Measurements from ENCODE around the gene TBX2.

Gene TBX2

DNA sequence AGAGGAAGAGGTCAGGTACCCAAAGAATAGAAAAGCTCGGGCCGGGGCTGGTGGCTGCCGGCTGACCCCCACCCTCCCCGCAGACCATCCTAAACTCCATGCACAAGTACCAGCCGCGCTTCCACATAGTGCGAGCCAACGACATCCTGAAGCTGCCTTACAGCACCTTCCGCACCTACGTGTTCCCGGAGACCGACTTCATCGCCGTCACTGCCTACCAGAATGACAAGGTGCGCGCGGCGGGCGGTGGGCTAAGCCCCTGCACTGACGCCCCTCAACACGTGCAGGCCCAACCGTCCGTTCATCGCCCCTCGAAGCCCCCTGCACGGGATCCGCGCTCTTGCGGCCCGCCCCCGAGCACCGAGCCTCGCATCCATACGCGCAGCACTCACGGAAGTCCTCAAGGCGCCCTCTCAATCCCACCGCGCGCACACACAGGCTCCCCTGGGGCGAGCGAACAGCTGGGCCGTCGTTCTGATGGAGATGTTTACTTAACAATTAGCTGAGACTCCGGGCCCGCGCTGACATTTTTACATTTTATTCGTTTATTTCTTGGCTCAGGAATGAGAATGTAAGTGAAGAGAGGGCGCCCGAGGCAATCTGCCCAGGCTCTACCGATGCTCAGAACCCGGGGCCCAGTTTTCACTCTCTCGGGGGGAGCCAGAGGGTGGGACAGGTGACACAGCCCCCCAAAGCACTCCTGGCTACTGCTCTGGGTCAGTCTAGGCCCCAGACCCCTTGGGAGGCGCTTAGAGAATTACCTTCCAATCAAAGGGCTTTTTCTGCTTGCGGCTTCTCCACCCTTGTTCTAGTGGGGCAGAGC is 3.5 kb downstream of the TBX2 start:
- Histone ChIP-seq H3K27ac (peak overlapping the region; percentile 98), H3K9me3 (no peaks in the 10 kb centered on the region), H3K4me3 (peak overlapping the region; percentile 77 to 86), H3K27me3 (peaks cover 0 to 2% of the 10 kb centered on the region in 2 donors), H3K4me1 (peaks cover 0 to 64% (median 51%) of the 10 kb centered on the region in 4 donors), H3K36me3 (peaks cover 25 to 50% (median 37%) of the 10 kb centered on the region in 3 donors)
- peak in 1 of 2 donors; percentile 79 for DNase-seq
- intact Hi-C loops (cut with DNase I; ENCODE audit: low total_unique reads), result loop anchor here (5.0 kb wide), 1 partner anchor 501 kb away; no protein-coding TSS in a partner anchor
- TF ChIP-seq, protein P1, sequence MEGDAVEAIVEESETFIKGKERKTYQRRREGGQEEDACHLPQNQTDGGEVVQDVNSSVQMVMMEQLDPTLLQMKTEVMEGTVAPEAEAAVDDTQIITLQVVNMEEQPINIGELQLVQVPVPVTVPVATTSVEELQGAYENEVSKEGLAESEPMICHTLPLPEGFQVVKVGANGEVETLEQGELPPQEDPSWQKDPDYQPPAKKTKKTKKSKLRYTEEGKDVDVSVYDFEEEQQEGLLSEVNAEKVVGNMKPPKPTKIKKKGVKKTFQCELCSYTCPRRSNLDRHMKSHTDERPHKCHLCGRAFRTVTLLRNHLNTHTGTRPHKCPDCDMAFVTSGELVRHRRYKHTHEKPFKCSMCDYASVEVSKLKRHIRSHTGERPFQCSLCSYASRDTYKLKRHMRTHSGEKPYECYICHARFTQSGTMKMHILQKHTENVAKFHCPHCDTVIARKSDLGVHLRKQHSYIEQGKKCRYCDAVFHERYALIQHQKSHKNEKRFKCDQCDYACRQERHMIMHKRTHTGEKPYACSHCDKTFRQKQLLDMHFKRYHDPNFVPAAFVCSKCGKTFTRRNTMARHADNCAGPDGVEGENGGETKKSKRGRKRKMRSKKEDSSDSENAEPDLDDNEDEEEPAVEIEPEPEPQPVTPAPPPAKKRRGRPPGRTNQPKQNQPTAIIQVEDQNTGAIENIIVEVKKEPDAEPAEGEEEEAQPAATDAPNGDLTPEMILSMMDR (IDR thresholded peaks at IDR 0.05), result no peak

GRCh38 chr17:61403801-61404662 is 4.4 kb downstream of the TBX2 start:
- Histone ChIP-seq H3K4me1 (peaks cover 0 to 72% (median 55%) of the 10 kb centered on the region in 4 donors), H3K9me3 (no peaks in the 10 kb centered on the region), H3K27ac (peak overlapping the region; percentile 98), H3K27me3 (peaks cover 0 to 2% of the 10 kb centered on the region in 2 donors), H3K36me3 (peaks cover 28 to 53% (median 44%) of the 10 kb centered on the region in 3 donors), H3K4me3 (peak overlapping the region; percentile 77 to 86)
- DNase-seq, result peak in 1 of 2 donors; percentile 71
- TF ChIP-seq, protein P1 (IDR thresholded peaks at IDR 0.05), result no peak
- intact Hi-C loops (cut with DNase I; ENCODE audit: low total_unique reads), result loop anchor here (5.0 kb wide), 1 partner anchor 502 kb away; no protein-coding TSS in a partner anchor

GRCh38 chr17:61404663-61404912 is 4.9 kb downstream of the TBX2 start:
- Histone ChIP-seq H3K9me3 (no peaks in the 10 kb centered on the region), H3K4me1 (peaks cover 0 to 75% (median 56%) of the 10 kb centered on the region in 4 donors), H3K4me3 (peak overlapping the region; percentile 77 to 86), H3K27me3 (peaks cover 0 to 2% of the 10 kb centered on the region in 2 donors), H3K27ac (peak overlapping the region; percentile 98), H3K36me3 (peaks cover 28 to 53% (median 44%) of the 10 kb centered on the region in 3 donors)
- TF ChIP-seq, protein P1 (IDR thresholded peaks at IDR 0.05), result no peak
- intact Hi-C loops (cut with DNase I; ENCODE audit: low total_unique reads), result loop anchor here (5.0 kb wide), 1 partner anchor 502 kb away; no protein-coding TSS in a partner anchor
- DNase-seq, result no peak

DNA sequence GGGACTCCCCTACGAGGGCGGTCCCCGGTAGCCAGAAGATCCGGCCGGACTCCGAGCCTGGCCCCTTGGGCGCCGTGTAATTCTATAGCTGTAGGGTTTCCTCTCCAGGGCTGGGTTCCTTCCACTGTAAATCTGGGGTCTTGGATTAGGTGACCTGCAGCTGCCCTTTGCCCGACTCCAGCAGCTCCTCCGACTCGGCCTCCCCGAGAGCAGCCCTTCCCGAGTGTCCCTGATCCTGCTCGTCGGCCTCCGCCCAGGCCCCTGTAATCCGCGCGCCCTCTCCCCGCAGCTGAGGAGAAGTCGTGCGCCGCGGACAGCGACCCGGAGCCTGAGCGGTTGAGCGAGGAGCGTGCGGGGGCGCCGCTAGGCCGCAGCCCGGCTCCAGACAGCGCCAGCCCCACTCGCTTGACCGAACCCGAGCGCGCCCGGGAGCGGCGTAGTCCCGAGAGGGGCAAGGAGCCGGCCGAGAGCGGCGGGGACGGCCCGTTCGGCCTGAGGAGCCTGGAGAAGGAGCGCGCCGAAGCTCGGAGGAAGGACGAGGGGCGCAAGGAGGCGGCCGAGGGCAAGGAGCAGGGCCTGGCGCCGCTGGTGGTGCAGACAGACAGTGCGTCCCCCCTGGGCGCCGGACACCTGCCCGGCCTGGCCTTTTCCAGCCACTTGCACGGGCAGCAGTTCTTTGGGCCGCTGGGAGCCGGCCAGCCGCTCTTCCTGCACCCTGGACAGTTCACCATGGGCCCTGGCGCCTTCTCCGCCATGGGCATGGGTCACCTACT is 5.5 kb downstream of the TBX2 start:
- DNase-seq, result peak in 1 of 2 donors; percentile 70
- TF ChIP-seq, protein P1 (IDR thresholded peaks at IDR 0.05), result no peak
- H3K36me3 ChIP-seq, result peaks cover 28 to 53% (median 44%) of the 10 kb centered on the region in 3 donors
- intact Hi-C loops (cut with DNase I; ENCODE audit: low total_unique reads), result loop anchor here (5.0 kb wide), 2 partner anchors 403 to 503 kb away; no protein-coding TSS in a partner anchor
- peaks cover 0 to 2% of the 10 kb centered on the region in 2 donors for H3K27me3 ChIP-seq
- H3K4me1 ChIP-seq, result peaks cover 0 to 80% (median 61%) of the 10 kb centered on the region in 4 donors
- peak overlapping the region; percentile 98 for H3K27ac ChIP-seq
- H3K9me3 ChIP-seq, result no peaks in the 10 kb centered on the region
- peak overlapping the region; percentile 77 to 86 for H3K4me3 ChIP-seq
